ENCODE measurements around the gene ING3.

The ING3 gene

GRCh38 chr7:121023683-121024511 lies 73.3 kb downstream of the ING3 start:
- Histone ChIP-seq H3K9ac (ENCODE audit: insufficient read length, low read depth) (no peak overlapping the region), H3K4me1 (ENCODE audit: insufficient read depth, insufficient read length) (no peaks in the 10 kb centered on the region), H3K27me3 (ENCODE audit: insufficient read depth, insufficient read length) (no peaks in the 10 kb centered on the region), H3K9me3 (ENCODE audit: insufficient read depth, low read length) (no peaks in the 10 kb centered on the region), H3K4me3 (ENCODE audit: insufficient read length, low read depth) (no peak overlapping the region), H3K36me3 (ENCODE audit: insufficient read depth, insufficient read length, low read length) (no peaks in the 10 kb centered on the region)
- no peak for DNase-seq (ENCODE audit: low read depth, low spot score)
- TF ChIP-seq YY1 (IDR thresholded peaks at IDR 0.05; ENCODE audit: insufficient read depth, insufficient read length) (no peak), SUZ12 (IDR thresholded peaks at IDR 0.05; ENCODE audit: extremely low read depth, insufficient read depth, insufficient read length) (no peak), ZNF274 (IDR thresholded peaks at IDR 0.05; ENCODE audit: low read depth, low read length) (no peak)

GRCh38 chr7:121024611-121025010 lies 74.0 kb downstream of the ING3 start:
- Histone ChIP-seq H3K4me1 (ENCODE audit: insufficient read depth, insufficient read length) (no peaks in the 10 kb centered on the region), H3K9ac (ENCODE audit: insufficient read length, low read depth) (no peak overlapping the region), H3K36me3 (ENCODE audit: insufficient read depth, insufficient read length, low read length) (no peaks in the 10 kb centered on the region), H3K27me3 (ENCODE audit: insufficient read depth, insufficient read length) (no peaks in the 10 kb centered on the region), H3K4me3 (ENCODE audit: insufficient read length, low read depth) (no peak overlapping the region), H3K9me3 (ENCODE audit: insufficient read depth, low read length) (no peaks in the 10 kb centered on the region)
- TF ChIP-seq ZNF274 (IDR thresholded peaks at IDR 0.05; ENCODE audit: low read depth, low read length) (no peak), SUZ12 (IDR thresholded peaks at IDR 0.05; ENCODE audit: extremely low read depth, insufficient read depth, insufficient read length) (no peak), YY1 (IDR thresholded peaks at IDR 0.05; ENCODE audit: insufficient read depth, insufficient read length) (no peak)
- no peak for DNase-seq (ENCODE audit: low read depth, low spot score)

GRCh38 chr7:121026159-121026558 lies 75.6 kb downstream of the ING3 start:
- DNase-seq (ENCODE audit: low read depth, low spot score), result no peak
- no peaks in the 10 kb centered on the region for H3K4me1 ChIP-seq (ENCODE audit: insufficient read depth, insufficient read length)
- H3K9me3 ChIP-seq (ENCODE audit: insufficient read depth, low read length), result no peaks in the 10 kb centered on the region
- no peaks in the 10 kb centered on the region for H3K36me3 ChIP-seq (ENCODE audit: insufficient read depth, insufficient read length, low read length)
- no peak overlapping the region for H3K9ac ChIP-seq (ENCODE audit: insufficient read length, low read depth)
- no peak for TF ChIP-seq SUZ12 (IDR thresholded peaks at IDR 0.05; ENCODE audit: extremely low read depth, insufficient read depth, insufficient read length)
- no peak overlapping the region for H3K4me3 ChIP-seq (ENCODE audit: insufficient read length, low read depth)
- no peaks in the 10 kb centered on the region for H3K27me3 ChIP-seq (ENCODE audit: insufficient read depth, insufficient read length)

- Histone ChIP-seq H3K27me3 (ENCODE audit: insufficient read depth, insufficient read length) (no peaks in the 10 kb centered on the region), H3K4me3 (ENCODE audit: insufficient read length, low read depth) (no peak overlapping the region), H3K9me3 (ENCODE audit: insufficient read depth, low read length) (no peaks in the 10 kb centered on the region), H3K36me3 (ENCODE audit: insufficient read depth, insufficient read length, low read length) (no peaks in the 10 kb centered on the region), H3K9ac (ENCODE audit: insufficient read length, low read depth) (no peak overlapping the region), H3K4me1 (ENCODE audit: insufficient read depth, insufficient read length) (no peaks in the 10 kb centered on the region)
- DNase-seq (ENCODE audit: low read depth, low spot score), result no peak
- no peak for TF ChIP-seq YY1 (IDR thresholded peaks at IDR 0.05; ENCODE audit: insufficient read depth, insufficient read length)
- TF ChIP-seq ZNF274 (IDR thresholded peaks at IDR 0.05; ENCODE audit: low read depth, low read length), result no peak
- TF ChIP-seq SUZ12 (IDR thresholded peaks at IDR 0.05; ENCODE audit: extremely low read depth, insufficient read depth, insufficient read length), result no peak
Measured at GRCh38 chr7:121026577-121027111, 76.1 kb downstream of the ING3 start.
